HG03135 (cell line): ENCODE data around the gene NLRC4.
"Not testable (repeated sequence)": the region's sequence is repeated elsewhere in the genome, so short reads cannot be mapped to it uniquely, and the experiment has no call there.

Experiments
- ATAC-seq: cut with Tn5 transposase; IDR thresholded peaks from one replicate; pipeline ENCODE4 v1.9.1; 2021; ENCODE audit warnings: mild to moderate bottlenecking, moderate library complexity; ENCODE audit not compliant: unreplicated experiment

NLRC4 gene

DNA sequence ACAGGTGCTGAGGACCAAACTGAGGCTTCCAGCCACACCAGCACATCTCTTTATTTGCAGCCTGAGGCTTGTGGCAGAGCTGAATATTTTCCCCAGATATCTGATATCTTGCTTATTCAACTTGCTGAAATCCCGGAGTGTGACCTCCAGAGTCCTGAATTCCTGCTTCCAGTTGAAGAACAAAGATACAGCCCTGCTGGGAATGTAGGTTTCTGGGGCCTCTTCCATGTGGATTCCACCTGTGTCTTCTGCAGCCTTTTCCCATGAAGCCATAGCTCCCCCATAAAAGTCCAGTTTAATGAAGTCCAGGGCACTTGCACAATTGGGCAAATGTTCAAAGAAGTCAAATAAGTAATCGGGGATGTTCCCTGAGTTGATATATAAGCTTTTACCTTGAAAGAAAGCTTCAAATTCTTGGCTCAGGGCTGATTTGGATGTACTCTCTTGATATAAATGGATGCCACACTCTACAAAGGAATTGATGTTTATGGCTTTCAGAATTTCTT lies 14.9 kb downstream of the NLRC4 start:
- no peak for ATAC-seq

DNA sequence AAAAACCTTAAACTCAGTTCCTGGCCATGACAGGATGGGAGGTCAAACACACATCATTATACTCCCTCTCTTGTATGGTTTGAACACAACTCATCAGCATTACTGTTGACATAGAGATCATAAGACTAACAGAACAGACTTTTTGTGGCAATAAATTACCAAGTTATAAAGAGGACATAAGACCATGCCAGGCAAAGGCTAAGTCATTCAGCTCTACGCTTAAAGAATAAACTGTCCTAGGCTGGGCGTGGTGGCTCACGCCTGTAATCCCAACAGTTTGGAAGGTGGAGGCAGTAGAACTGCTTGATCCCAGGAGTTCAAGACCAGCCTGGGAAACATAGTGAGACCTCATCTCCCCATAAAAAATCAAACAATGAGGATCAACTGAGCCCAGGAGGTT lies 16.4 kb downstream of the NLRC4 start:
- ATAC-seq, result no peak

DNA sequence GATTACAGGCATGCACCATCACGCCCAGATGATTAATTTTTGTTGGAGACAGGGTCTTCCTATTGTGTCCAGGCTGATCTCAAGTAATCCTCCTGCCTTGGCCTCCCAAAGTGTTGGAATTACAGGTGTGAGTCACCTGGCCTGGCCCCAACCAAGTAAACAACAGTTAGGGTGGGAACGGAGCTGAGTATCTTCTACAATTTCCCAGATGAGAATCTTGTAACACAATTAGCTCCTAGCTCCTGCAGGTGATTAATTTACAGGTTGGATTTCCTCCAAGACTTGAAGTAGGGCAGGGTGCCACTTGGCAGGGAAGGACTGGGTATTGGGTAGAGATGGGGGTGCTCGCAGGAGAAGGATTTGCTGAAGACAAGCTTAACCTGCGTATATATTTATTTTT lies 17.8 kb downstream of the NLRC4 start:
- no peak for ATAC-seq

DNA sequence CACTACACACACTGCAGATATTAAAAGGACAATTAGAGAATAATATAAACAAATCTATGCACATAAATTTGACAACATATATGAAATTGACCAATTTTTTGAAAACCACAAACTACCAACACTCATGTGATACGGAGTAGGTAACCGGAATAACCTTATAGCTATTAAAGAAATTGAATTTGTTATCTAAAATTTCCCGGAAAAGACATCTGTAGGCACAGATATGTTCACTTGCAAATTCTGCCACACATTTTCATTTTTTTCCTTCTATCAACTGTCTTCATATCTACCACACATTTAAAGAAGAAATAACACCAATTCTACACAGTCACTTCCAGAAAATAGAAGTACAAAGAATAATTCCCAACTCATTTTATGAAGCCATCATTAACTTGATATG lies 22.4 kb downstream of the NLRC4 start:
- ATAC-seq, result no peak

DNA sequence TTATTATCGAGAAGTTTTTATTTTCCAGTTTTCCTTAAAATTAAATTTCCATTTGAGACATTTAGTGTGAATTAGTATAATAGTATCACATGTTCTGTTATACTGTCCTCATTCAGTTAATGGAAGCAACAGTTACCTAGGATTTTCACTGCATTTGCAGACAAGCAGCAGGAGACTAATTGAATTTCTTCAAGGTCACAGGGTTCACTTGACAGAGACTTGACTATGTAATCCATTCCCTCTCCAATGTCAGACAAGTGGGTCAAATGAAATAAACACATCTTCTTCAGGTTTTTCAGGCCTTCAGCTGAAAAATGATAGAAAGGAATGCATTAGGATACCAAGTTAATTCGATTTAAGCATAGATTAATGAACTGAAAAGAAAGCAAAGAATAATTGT lies 26.7 kb downstream of the NLRC4 start:
- no peak for ATAC-seq

DNA sequence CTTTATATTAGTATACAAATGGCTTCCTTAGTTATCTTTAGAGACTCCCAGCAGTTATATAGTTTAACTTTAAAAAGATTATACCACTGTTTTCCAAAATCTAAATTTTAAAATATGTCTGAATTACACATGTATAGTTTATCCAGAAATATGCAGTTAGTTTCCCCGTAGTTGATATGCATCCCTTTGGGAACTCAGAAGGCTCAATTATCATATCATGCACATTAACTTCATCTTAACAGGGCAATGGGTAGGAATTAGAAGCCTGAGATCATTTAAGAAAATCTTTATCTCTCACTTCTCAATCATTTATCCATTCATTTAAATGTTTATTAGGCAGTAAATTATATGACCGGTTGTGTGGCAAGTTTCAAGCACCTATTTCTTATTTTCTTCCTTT lies 27.2 kb downstream of the NLRC4 start:
- ATAC-seq, result no peak

DNA sequence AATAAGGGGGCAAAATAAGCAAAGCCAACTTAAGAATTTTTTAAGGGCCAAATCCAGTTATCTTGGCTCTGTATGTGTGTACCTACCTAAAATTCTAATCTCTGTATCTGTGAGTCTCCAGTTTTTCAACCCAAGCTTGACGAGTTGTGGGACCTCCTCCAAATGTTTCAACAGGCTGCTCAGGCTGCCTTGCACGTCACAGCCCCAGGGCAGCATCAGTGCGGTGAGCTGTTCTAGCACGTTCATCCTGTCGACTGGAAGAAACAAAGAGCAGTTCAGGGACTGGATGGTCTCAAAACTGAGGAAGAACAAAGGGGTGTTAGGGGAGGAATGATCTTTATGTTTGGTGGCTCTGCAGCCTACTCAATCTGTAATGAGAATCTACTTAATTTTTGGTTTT lies 29.4 kb downstream of the NLRC4 start:
- ATAC-seq, result no peak

DNA sequence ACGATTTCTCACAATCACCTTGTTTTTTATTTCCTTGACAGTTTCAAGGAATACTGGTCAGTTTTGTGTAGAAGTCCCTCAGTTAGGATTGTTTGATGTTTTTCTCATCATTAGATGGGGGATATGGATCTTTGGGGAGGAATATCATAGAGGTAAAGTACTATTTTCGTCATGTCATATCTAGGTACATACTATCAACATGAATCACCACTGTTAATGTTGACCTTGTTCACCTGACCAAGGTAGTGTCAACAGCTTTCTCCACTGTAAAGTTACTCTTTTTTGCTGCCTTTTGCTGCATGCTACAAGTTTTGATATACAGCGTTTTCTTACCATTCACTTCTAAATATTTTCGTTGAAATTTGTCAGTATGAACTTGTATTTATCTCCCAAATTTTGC lies 32.7 kb downstream of the NLRC4 start:
- ATAC-seq, result no peak

DNA sequence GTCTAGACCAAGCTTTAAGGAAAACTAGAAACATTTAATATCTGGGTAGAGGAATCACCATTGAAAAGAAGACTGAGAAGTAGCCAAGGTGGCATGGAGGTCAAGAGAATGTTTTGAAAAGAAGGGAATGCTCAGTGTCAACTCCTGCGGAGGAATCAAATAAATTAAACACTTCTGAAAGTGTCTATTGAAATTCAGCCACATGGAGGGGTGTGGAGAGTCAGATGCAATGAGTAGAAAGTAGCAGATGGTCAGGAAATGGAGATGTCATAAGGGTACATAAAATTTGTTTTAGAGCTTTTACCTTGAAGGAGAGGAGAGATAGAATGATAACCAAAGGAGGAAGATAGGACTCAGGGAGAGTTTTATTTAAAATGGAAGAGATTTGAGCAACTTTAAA lies 35.1 kb downstream of the NLRC4 start:
- no peak for ATAC-seq

DNA sequence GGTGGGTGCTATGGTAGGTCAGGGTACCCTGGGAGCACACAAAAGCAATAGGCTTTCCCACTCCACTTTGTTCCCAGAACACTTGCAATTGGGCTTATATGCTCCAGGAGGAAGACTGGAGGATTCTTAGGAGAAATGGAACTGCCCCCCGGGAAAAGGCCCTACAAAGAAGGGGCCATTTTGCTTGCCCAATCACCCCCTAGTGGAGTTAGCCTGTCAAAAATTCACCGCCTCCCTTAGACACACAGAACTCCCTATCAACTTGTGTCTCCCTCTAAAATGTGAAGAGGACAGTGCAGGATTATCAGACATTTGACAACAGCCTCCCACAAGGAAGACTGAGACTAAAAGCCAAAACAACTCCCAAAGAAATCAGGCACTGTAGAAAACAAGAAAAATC lies 36.5 kb downstream of the NLRC4 start:
- no peak for ATAC-seq

DNA sequence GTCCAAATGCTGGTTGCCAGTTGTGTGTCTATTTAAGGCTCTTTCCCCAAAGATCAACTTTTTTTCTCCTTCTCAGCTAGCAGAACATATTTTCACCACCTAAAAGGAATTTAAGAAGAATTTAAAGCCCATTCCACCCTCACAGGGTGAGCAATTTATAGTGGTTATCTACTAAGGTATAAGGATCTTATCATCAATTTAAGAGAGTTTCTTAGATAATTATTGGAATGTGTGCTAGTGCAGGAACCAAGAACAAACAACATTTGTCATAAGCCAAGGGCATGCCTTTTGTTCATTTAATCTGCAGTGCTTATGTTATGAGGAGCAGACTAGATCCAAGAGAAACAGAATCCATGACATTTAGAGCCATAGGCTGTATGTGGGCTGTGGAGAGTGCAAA lies 37.2 kb downstream of the NLRC4 start:
- ATAC-seq, result no peak

DNA sequence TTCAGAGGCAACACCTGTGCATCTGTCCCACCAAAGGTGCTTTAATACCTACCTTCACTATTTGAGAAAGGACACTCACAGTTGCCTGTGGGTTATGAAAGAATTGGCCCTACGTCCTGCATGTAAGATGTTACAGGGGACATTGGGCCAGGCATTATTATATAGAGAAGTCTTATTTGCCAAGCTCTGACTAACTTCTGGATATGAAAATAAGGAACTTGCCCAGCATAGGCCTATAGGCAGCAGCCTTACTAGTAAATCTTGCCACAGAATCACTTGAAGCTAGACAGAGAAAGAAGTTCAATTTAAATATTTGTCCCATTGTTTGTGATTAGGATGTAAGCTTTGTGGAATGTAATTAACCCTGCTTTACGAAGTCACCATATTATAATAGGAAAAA lies 41.7 kb downstream of the NLRC4 start:
- no peak for ATAC-seq

DNA sequence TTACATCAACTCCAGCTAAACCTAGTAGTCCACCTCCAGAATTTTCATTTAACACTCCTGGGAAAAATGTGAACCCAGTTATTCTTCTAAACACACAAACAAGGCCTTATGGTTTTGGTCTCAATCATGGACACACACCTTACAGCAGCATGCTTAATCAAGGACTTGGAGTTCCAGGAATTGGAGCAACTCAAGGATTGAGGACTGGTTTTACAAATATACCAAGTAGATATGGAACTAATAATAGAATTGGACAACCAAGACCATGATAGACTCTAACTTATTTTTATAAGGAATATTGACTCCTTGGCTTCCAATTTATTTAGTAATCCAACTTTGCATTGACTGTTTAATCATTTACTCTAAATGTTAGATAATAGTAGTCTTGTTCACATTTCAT lies 44.2 kb downstream of the NLRC4 start:
- no peak for ATAC-seq

DNA sequence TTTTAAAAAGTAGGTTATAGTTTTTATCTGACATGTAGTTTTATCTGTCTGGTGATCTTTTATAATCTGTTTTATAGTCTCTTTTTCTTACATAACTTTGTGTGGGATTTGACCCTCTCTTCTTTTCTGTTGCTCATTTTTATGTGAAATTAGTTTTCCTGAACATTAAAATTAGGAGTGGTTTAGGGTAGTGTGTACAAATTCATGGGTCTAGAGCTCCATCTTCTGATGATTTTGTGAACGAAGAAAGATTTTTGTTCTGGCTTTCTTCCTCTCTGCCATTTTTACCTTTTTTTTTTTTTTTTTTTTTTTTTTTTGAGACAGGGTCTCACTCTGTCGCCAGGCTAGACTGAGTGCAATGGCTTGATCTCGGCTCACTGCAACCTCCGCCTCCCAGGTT lies 52.4 kb downstream of the NLRC4 start:
- ATAC-seq, result no peak

DNA sequence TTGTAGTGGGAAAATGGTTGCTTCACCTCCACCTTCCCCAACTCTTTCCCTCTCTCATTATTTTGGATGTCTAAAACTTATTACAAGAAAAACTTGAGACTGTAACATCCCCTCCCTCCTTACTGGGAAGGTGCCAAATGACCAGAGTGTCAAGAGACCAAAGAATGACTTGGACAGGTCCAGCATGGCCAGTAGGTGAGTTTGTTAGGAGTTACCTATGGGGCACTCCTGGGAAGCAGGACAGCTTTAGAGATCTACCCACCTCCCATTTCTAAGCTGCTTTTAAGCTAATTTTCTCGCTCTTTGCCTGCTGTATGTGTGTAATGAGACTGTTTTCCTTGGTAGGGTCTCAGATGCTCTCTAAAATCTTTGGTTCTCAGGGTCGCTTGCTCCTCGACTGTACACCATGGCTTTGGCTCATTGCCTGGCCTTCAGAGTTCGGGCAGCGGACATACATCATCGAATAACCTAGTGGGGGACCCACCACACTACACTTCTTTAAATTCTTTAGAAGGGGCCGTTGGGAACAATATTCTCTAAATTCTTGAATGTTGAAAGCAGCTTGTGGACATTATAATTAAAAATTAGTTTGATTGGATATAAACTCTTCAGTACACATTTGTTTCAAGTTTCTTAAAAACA lies 53.8 kb downstream of the NLRC4 start:
- no peak for ATAC-seq

DNA sequence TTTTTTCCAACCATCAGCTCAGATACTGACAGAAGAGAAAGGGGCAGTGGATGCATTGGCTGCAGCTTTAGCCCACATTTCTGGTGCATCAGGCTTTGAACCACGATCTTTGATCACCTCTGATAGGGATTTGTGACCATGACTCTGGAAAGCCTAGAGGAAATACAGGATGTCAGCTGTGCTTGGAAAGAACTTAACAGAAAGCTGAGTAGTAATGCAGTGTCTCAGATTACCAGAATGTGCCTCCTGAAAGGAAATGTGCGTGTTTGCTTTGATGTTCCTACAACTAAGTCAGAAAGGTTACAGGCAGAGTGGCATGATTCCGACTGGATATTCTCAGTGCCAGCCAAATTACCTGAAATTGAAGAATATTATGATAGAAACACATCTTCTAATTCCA lies 61.3 kb downstream of the NLRC4 start:
- ATAC-seq, result not testable (repeated sequence)

DNA sequence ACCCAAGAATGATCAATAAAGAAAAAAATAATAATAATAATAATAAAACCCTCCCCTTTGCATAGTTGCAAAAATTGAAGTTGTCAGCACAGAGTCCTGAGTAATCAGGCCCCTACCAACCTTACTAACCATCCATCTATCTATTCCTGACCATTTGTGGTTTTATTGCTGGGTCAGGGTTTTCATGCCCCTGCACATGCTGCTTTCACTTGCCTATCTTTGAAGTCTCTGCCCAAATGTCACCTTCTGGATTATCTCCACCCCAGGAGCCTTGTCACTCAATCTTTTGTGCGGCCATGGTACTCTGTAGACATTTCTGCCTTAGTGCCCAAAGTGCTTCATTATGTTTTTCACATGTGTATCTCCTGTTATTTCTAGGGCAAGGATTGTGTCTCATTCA lies 63.9 kb downstream of the NLRC4 start:
- no peak for ATAC-seq

DNA sequence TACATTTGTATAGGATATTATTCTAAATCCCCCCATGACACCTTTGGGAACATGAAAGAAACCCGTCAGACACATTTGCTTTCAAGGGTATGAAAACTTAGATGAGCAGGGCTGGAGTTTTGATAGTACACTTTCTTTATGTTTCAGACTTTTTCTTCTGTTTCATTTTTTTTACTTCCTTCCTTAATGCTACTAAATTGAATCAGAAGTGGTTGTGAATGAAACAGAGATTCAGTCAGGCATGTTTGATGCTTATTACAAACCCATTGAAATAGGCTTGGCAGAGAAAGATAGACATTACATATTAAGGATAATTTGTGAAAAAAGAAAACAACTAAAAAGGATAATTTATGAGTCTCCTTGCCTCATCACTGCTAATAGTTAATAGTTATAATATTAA lies 72.3 kb downstream of the NLRC4 start:
- ATAC-seq, result no peak

DNA sequence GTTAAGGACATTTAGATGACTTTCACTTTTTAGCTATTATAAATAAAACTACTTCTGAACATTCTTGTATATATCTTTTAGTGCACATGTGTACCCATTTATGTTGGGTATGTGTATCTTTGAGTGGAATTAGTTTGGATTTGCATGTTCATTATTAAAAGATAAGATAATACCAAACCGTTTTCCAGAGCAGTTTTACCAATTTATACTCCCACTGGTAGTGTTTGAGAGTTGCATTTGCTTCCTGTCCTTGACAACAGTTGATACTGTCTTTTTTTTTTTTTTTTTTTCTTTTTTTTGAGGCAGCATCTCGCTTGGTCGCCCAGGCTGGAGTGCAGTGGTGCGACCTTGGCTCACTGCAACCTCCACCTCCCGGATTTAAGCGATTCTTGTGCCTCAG lies 75.7 kb downstream of the NLRC4 start:
- ATAC-seq, result no peak

DNA sequence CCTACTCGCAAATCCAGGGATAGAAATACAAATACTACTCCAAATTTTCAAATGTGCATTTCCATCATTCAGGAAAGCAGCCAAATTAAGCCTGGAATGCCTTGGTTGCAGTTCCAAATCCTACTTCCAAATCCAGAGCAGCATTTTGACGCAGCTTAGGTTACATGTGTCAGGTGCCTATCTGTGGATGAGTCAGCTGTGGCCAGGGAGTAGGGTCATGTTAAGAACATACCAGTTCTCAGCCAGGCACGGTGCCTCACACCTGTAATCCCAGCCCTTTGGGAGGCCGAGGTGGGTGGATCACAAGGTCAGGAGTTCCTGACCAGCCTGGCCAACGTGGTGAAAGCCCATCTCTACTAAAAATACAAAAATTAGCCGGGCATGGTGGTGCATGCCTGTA lies 82.0 kb downstream of the NLRC4 start:
- no peak for ATAC-seq
